Inferior parietal cortex (tissue), 1 donor: ENCODE results near the gene GFOD1.
"Not testable (repeated sequence)": the region's sequence is repeated elsewhere in the genome, so short reads cannot be mapped to it uniquely, and the experiment has no call there.

Experiments
- DNase-seq: peaks from one replicate; pipeline ENCODE4 v3.0.0-alpha.2; 2016; ENCODE audit errors: extremely low spot score

GFOD1 gene

GRCh38 chr6:13511913-13512717 lies 24.7 kb upstream of the GFOD1 start:
- DNase-seq, result no peak

GRCh38 chr6:13511141-13511571 lies 23.8 kb upstream of the GFOD1 start:
- DNase-seq, result not testable (repeated sequence)

GRCh38 chr6:13510433-13510832 lies 23.0 kb upstream of the GFOD1 start:
- not testable (repeated sequence) for DNase-seq

- DNase-seq, result no peak
Observed at GRCh38 chr6:13508711-13509705, 21.6 kb upstream of the GFOD1 start.

GRCh38 chr6:13507306-13507860 lies 20.0 kb upstream of the GFOD1 start:
- DNase-seq, result no peak

GRCh38 chr6:13505345-13505734 lies 17.9 kb upstream of the GFOD1 start:
- no peak for DNase-seq

- no peak for DNase-seq
Observed at GRCh38 chr6:13504611-13505344, 17.4 kb upstream of the GFOD1 start.

- no peak for DNase-seq
Observed at GRCh38 chr6:13500915-13501314, 13.5 kb upstream of the GFOD1 start.

- DNase-seq, result no peak
Observed at GRCh38 chr6:13500264-13500663, 12.9 kb upstream of the GFOD1 start.

GRCh38 chr6:13496513-13497190 lies 9.3 kb upstream of the GFOD1 start:
- no peak for DNase-seq

- DNase-seq, result no peak
Observed at GRCh38 chr6:13495818-13496217, 8.4 kb upstream of the GFOD1 start.

- no peak for DNase-seq
Observed at GRCh38 chr6:13495112-13495776, 7.8 kb upstream of the GFOD1 start.

GRCh38 chr6:13494137-13494536 lies 6.7 kb upstream of the GFOD1 start:
- DNase-seq, result no peak

GRCh38 chr6:13493147-13493546 lies 5.7 kb upstream of the GFOD1 start:
- no peak for DNase-seq

- no peak for DNase-seq
Observed at GRCh38 chr6:13492357-13492756, 5.0 kb upstream of the GFOD1 start.

- DNase-seq, result no peak
Observed at GRCh38 chr6:13491538-13491937, 4.1 kb upstream of the GFOD1 start.

GRCh38 chr6:13490402-13490801 lies 3.0 kb upstream of the GFOD1 start:
- no peak for DNase-seq

GRCh38 chr6:13488896-13489237 lies 1.5 kb upstream of the GFOD1 start:
- no peak for DNase-seq

- DNase-seq, result no peak
Observed at GRCh38 chr6:13488015-13488895, 855 bp upstream of the GFOD1 start.
